Smooth muscle cell of the pulmonary artery (primary cell): ENCODE measurements around the gene HSP90AB1. TPM values are rescaled to one million over a fixed set of nuclear protein-coding genes. Genes with fewer than 3 reads are reported as not detected.

Source experiments
- total RNA-seq: library from RNA; depleted of rRNA; stranded (reverse); fragments of >200 nt; gene quantifications from 2 replicates; pipeline ENCODE4 v1.2.3, GENCODE V29; 2014

Gene HSP90AB1
- total RNA-seq = 525 and 552 TPM in 2 replicates

DNA sequence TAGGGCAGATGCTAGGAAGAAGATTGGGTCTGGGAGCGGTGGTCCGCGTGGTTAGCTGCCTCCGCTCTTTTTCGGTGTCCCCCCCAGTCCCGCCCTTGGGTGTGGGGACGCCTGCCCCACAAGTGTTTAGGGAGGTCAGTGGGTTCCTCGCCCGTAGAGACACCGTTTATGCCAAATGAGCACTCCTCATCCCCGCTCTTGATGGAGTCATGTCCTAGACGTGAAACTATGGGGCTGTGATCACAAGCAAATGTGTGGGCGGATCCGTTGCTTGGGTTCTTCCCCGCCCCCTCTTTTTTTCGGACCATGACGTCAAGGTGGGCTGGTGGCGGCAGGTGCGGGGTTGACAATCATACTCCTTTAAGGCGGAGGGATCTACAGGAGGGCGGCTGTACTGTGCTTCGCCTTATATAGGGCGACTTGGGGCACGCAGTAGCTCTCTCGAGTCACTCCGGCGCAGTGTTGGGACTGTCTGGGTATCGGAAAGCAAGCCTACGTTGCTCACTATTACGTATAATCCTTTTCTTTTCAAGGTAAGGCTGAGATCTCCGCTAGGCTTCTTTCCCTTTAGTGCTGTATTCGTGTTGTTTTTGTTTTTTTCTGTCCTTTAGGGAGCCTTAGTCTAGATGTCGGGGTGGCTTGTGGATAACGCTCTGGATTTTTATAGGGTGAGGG lies at the start of gene HSP90AB1:
Gene HSP90AB1, plus strand, starts transcription at position 439 of the 675 bp plus-strand sequence. CDS start 1,529 bp downstream, outside the sequence.

DNA sequence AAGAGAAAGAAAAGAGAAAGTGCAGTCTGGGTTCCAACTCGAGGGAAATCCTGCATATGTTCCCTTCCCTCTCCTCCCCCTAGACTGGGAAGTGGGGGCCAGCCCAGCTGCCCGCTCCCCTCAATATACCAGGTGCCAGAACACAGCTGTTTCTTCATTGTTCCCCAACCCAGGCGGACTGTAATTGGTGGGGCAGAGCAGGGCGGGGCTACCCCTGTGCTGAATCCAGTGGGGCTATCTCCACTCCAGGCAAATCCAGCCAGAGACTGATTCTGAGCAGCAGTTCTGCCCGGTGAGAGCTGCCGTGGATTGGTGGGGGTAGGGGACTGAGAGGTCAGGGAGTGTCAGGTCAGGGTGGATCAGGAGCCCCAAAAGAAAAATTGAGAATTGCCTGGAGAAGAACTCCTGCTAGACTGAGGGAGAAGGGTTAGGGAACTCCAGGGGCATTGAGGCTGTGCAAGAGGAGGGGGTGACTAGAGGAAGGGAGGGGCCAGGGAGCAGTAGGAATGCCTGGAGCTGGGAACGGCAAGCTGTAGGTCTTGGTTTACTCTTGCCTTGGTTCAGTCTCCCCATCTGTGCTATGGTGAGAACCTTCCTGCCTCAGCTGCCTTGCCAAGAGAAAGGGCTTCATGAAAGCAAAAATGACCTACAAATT lies 30.1 kb upstream of the HSP90AB1 start, which contains the start of gene MYMX:
Gene MYMX, plus strand, starts transcription at position 250 of the 655 bp plus-strand sequence. CDS start 546 bp downstream, outside the sequence.

DNA sequence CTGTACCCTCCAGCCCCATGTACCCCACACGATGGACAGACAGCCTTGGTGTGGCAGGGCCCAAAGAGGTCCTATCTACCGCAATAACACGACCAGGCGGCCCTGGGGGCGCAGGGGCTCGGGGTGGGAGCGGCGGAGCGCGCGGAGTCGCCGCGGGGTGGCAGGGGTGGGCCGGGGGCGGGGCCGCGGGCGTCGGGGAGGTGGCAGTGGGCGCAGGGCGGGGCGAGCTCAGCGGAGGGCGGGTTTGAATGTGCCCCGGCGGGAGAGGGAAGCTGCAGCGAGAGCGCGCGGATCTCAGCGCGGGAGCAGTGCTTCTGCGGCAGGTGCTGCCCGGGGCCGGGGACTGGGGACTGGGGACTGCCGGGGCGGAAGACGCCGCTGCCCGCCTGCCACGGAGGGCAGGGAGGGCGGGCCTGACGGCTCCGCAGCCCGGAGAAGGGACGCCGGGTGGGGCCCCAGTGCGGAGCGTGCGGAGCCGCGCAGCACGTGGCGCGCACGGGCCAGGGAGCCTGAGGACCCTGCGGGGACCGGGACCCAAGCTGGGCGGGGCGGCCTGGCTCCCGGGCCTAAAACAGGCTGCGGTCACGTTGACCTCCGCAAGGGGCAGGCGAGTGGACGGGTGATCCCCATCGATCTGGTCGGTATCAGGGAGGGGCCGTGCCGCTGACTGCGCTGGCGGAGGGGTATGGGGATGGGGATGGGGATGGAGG lies 23.4 kb upstream of the HSP90AB1 start, which contains the start of gene SLC29A1:
Gene SLC29A1, plus strand, starts transcription at position 277 of the 710 bp plus-strand sequence. CDS start 3,719 bp downstream, outside the sequence.

DNA sequence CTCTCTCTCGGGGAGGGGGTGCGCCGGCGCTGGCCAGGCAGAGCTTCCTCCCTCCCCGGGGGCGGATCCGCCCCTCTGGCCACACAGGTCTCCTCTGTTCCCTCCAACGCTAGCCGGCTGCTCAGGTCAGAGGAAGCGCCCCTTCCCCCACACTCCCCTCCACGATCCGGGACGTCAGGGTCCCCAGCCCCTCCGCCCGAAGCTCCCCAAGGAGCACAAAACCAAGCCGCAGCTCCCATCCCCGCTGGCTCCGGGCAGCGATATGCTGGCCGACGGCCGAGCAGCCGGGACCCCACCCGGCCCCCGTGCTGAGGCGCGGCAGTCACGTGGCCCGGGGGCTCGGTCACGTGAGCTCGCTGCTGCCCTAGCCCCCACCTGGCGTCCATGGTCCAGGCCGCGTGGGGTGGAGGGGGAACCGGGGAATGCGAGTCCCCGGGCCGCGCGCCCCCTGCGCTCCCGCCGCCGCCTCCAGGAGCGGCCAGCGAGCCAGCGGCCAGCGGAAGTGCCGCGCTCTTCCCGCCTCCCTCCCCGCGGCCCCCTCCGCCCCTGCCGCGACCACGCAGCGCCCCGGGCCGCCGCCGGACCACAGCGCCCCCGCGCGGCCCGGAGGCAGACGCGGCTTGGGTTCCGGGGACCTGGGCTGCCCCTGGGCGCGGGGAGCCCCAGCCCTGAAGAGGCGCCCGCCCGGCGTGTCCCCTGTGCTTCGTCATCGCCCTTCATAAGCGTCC lies 10.3 kb downstream of the HSP90AB1 start, which contains the start of gene SLC35B2:
Gene SLC35B2, minus strand, starts transcription at position 504 of the 728 bp plus-strand sequence. Its CDS starts 118 bp downstream, at position 386.

DNA sequence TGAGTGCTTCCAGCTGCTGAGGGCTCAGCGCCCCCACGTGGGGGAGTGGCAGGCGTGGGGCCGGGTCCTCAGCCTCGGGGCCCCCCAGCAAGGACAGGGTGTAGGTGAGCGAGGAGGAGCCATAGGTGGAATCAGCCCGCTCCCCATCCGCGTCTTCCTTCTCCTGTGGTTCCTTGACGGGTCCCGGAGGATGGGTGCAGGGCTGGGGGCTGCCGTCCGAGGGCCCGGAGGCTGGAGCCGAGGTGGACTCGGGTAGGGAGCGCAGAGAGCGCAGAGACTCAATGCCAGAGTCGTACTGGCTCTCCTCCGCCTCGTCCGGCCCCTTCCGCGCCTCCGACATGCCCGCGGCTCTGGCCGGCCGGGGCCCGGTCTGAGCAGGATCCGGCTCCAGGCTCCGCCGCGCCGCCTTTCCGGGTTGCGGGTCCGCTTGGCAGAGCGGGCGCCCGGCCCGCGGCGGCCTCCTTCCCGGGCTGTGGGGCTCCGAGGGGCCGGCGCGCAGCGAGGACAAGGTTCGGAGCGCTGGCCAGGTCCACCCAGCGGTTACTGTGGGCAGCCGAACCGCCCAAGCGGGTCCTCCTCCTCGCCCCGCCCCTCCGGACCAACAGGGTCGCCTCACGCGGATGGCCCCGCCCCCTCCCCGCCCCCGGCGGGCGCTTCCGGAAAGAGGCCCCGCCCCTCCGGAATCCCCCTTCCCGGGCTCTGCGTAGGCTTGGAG lies 18.3 kb downstream of the HSP90AB1 start, which contains the start of gene NFKBIE:
Gene NFKBIE, minus strand, starts transcription at position 545 of the 715 bp plus-strand sequence. Its CDS starts 205 bp downstream, at position 340.

DNA sequence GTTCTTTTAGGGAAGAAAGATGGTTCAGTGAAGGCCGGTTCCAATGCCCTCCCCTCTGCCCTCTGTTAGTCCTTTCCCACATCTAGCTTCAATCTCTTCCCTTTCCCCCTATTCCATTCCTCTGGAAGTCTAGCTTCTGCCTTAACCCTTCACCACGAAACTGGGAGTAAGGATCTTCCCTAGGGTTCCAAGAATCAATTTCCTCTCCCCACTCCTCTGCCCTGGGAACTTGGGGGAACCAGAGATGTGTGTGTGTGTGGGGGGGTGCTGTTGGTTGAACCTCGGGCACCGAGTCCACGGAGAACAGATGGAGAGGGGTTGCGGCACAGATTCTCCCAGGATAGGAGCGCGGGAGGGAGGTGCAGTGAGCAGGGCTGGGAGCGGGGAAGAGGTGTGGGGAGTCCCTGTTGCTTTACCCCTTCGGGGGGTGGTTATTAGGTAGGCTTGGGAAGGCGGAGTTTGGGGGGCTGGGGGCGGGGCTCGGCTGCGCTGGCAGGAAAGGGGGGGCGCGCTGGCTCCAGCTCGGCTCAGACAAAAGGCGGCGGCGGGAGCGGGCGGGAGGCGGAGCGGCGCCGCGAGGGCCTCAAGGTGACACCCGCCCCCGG lies 23.1 kb downstream of the HSP90AB1 start, which contains the start of gene TMEM151B:
Gene TMEM151B, plus strand, starts transcription at position 530 of the 605 bp plus-strand sequence. CDS start 293 bp downstream, outside the sequence.

Other genes starting within 250 kb of the HSP90AB1 start
- gene MRPL14, start 119.6 kb upstream of the HSP90AB1 start, total RNA-seq = 30.6 and 34.5 TPM in 2 replicates
- 36.9 and 56.1 TPM in 2 replicates for gene TMEM63B, start 119.5 kb upstream of the HSP90AB1 start, total RNA-seq
- gene CAPN11, start 88.3 kb upstream of the HSP90AB1 start, total RNA-seq = not detected in 2 replicates
- 0.33 TPM in 1 of 2 replicates, not detected in the other for gene MYMX, start 30.2 kb upstream of the HSP90AB1 start, total RNA-seq
- gene SLC29A1, start 23.5 kb upstream of the HSP90AB1 start, total RNA-seq = 19.1 and 28.1 TPM in 2 replicates
- 108 and 149 TPM in 2 replicates for gene SLC35B2, start 10.4 kb downstream of the HSP90AB1 start, total RNA-seq
- gene NFKBIE, start 18.4 kb downstream of the HSP90AB1 start, total RNA-seq = 2.7 and 3.5 TPM in 2 replicates
- not detected in 2 replicates for gene TMEM151B, start 23.3 kb downstream of the HSP90AB1 start, total RNA-seq
- 15.8 and 18.5 TPM in 2 replicates for gene AARS2, start 66.2 kb downstream of the HSP90AB1 start, total RNA-seq
- gene SPATS1, start 95.5 kb downstream of the HSP90AB1 start, total RNA-seq = not detected in 2 replicates
- gene CDC5L, start 140.6 kb downstream of the HSP90AB1 start, total RNA-seq = 16.1 and 19.6 TPM in 2 replicates